ENCODE results near the gene ZBTB7B.

DNA sequence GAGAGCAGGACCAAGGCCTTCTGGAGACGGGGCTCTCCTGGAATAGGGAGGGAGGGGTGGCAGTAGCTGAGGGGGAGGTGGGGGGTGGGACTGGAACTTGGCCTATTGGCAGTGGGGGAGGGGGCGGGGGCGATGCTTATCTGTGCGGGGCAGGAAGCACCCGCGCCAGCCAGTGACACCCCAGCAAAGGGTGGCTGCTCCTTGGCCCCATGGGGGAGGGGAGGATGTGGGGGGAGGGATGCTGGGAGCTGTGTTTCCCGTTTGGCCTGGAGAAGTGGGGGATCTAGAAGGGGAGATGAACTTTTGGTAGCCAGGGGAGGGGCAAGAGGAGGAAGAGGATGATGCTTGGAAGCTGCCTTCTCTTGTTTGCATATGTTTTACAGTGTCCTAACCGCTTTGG is 11.0 kb downstream of the ZBTB7B start:
- TF ChIP-seq, protein P1, sequence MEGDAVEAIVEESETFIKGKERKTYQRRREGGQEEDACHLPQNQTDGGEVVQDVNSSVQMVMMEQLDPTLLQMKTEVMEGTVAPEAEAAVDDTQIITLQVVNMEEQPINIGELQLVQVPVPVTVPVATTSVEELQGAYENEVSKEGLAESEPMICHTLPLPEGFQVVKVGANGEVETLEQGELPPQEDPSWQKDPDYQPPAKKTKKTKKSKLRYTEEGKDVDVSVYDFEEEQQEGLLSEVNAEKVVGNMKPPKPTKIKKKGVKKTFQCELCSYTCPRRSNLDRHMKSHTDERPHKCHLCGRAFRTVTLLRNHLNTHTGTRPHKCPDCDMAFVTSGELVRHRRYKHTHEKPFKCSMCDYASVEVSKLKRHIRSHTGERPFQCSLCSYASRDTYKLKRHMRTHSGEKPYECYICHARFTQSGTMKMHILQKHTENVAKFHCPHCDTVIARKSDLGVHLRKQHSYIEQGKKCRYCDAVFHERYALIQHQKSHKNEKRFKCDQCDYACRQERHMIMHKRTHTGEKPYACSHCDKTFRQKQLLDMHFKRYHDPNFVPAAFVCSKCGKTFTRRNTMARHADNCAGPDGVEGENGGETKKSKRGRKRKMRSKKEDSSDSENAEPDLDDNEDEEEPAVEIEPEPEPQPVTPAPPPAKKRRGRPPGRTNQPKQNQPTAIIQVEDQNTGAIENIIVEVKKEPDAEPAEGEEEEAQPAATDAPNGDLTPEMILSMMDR (IDR thresholded peaks at IDR 0.05), result no peak
- no peak for TF ChIP-seq POLR2A (IDR thresholded peaks at IDR 0.05)

Measured in body of pancreas (tissue), 4 donors.